Measurements from ENCODE around the gene ALMS1. TPM values are rescaled to one million over a fixed set of nuclear protein-coding genes. Genes with fewer than 3 reads are reported as not detected.

ALMS1 gene
- total RNA-seq, 4 donors from 2014 or later, result 31.3 to 36.1 (median 32.4) TPM

- intact Hi-C loops (cut with DNase I), result loop anchor here (10.0 kb wide), 2 partner anchors 122 to 172 kb away; partner anchors contain the start of gene SMYD5
- no peak for DNase-seq (ENCODE audit: extremely low spot score)
- H3K9me3 ChIP-seq, result no peaks in the 10 kb centered on the region
- peaks cover 10 to 23% (median 20%) of the 10 kb centered on the region in 4 donors for H3K4me1 ChIP-seq
- H3K27me3 ChIP-seq, result no peaks in the 10 kb centered on the region
- peak overlapping the region; percentile 84 to 94 (median 90) for H3K27ac ChIP-seq (replicated peaks in 1 of 4)
- 20% methylated on average over 6 of the region's 6 CpGs for WGBS
- peak overlapping the region; percentile 66 to 85 (median 75) for H3K4me3 ChIP-seq
- TF ChIP-seq CTCF (IDR thresholded peaks at IDR 0.05) (no peak), POLR2A (IDR thresholded peaks at IDR 0.05; ENCODE audit: low read depth) (no peak), POLR2AphosphoS5 (IDR thresholded peaks at IDR 0.05) (no peak)
- H3K36me3 ChIP-seq, result no peaks in the 10 kb centered on the region
These were observed 1.4 kb downstream of the ALMS1 start for GRCh38 chr2:73386894-73387636.

- peaks cover 0 to 17% (median 5%) of the 10 kb centered on the region in 4 donors for H3K36me3 ChIP-seq
- no peaks in the 10 kb centered on the region for H3K27me3 ChIP-seq
- TF ChIP-seq POLR2AphosphoS5 (IDR thresholded peaks at IDR 0.05), result no peak
- TF ChIP-seq CTCF (IDR thresholded peaks at IDR 0.05), result no peak
- no peak for TF ChIP-seq POLR2A (IDR thresholded peaks at IDR 0.05; ENCODE audit: low read depth)
- no peak for TF ChIP-seq EP300 (IDR thresholded peaks at IDR 0.05)
- H3K9me3 ChIP-seq, result peaks cover 0 to 18% (median 6%) of the 10 kb centered on the region in 4 donors
- H3K27ac ChIP-seq (replicated peaks in 1 of 4), result no peak overlapping the region
- no peak overlapping the region for H3K4me3 ChIP-seq
- H3K4me1 ChIP-seq, result no peaks in the 10 kb centered on the region
- DNase-seq (ENCODE audit: extremely low spot score), result no peak
- WGBS, result 93% methylated on average over 9 of the region's 9 CpGs
- intact Hi-C loops (cut with DNase I), result no loop called here
These were observed 16.9 kb downstream of the ALMS1 start for GRCh38 chr2:73402386-73403103.

GRCh38 chr2:73403237-73403636 lies 17.6 kb downstream of the ALMS1 start:
- Histone ChIP-seq H3K9me3 (peaks cover 0 to 18% (median 6%) of the 10 kb centered on the region in 4 donors), H3K27me3 (no peaks in the 10 kb centered on the region), H3K4me1 (no peaks in the 10 kb centered on the region), H3K36me3 (peaks cover 0 to 17% (median 5%) of the 10 kb centered on the region in 4 donors), H3K4me3 (no peak overlapping the region), H3K27ac (replicated peaks in 1 of 4) (no peak overlapping the region)
- no peak for TF ChIP-seq POLR2A (IDR thresholded peaks at IDR 0.05; ENCODE audit: low read depth)
- no peak for TF ChIP-seq CTCF (IDR thresholded peaks at IDR 0.05)
- no peak for TF ChIP-seq EP300 (IDR thresholded peaks at IDR 0.05)
- no peak for TF ChIP-seq POLR2AphosphoS5 (IDR thresholded peaks at IDR 0.05)
- DNase-seq (ENCODE audit: extremely low spot score), result no peak
- intact Hi-C loops (cut with DNase I), result no loop called here
- 100% methylated on average over 1 of the region's 1 CpG for WGBS

- H3K36me3 ChIP-seq, result peaks cover 0 to 13% (median 2%) of the 10 kb centered on the region in 4 donors
- no peaks in the 10 kb centered on the region for H3K4me1 ChIP-seq
- H3K27ac ChIP-seq (replicated peaks in 1 of 4), result no peak overlapping the region
- TF ChIP-seq CTCF (IDR thresholded peaks at IDR 0.05) (no peak), EP300 (IDR thresholded peaks at IDR 0.05) (no peak), POLR2A (IDR thresholded peaks at IDR 0.05; ENCODE audit: low read depth) (no peak), POLR2AphosphoS5 (IDR thresholded peaks at IDR 0.05) (no peak)
- WGBS, result 98% methylated on average over 5 of the region's 5 CpGs
- H3K9me3 ChIP-seq, result peaks cover 0 to 10% (median 3%) of the 10 kb centered on the region in 4 donors
- intact Hi-C loops (cut with DNase I), result no loop called here
- no peak overlapping the region for H3K4me3 ChIP-seq
- no peak for DNase-seq (ENCODE audit: extremely low spot score)
- H3K27me3 ChIP-seq, result no peaks in the 10 kb centered on the region
These were observed 18.8 kb downstream of the ALMS1 start for GRCh38 chr2:73404409-73404808.
